ENCODE results near the gene SCGB1C2. TPM values are rescaled to one million over a fixed set of nuclear protein-coding genes. Genes with fewer than 3 reads are reported as not detected.
"Not testable (repeated sequence)": the region's sequence is repeated elsewhere in the genome, so short reads cannot be mapped to it uniquely, and the experiment has no call there.

Gene SCGB1C2
- not detected for total RNA-seq
- long read RNA-seq, donor 1: 0 reads
- long read RNA-seq, donor 2: 0 reads

- intact Hi-C loops (cut with DNase I); DNase-seq (ENCODE audit: low spot score): not testable (repeated sequence)
Measured at GRCh38 chr17:137166-137807, at the start of gene SCGB1C2. Gene SCGB1C2, plus strand, starts transcription at chr17:137569. Its CDS starts 22 bp downstream, at chr17:137591.

GRCh38 chr17:113111-113510, 24.3 kb upstream of the SCGB1C2 start:
- DNase-seq (ENCODE audit: low spot score); intact Hi-C loops (cut with DNase I): not testable (repeated sequence)

GRCh38 chr17:118339-118917, 18.9 kb upstream of the SCGB1C2 start:
- intact Hi-C loops (cut with DNase I); DNase-seq (ENCODE audit: low spot score): not testable (repeated sequence)

- DNase-seq (ENCODE audit: low spot score): peak; percentile 75
- intact Hi-C loops (cut with DNase I): not testable (repeated sequence)
Measured at GRCh38 chr17:133932-134331, 3.4 kb upstream of the SCGB1C2 start.

- peak; percentile 72 for DNase-seq (ENCODE audit: low spot score)
Measured at GRCh38 chr17:134332-134785, 3.0 kb upstream of the SCGB1C2 start.

GRCh38 chr17:135022-135421, 2.3 kb upstream of the SCGB1C2 start:
- DNase-seq (ENCODE audit: low spot score): not testable (repeated sequence)

More at GRCh38 chr17:134332-134785, 3.0 kb upstream of the SCGB1C2 start:
- intact Hi-C loops (cut with DNase I): not testable (repeated sequence)

GRCh38 chr17:135895-136294, 1.5 kb upstream of the SCGB1C2 start:
- intact Hi-C loops (cut with DNase I); DNase-seq (ENCODE audit: low spot score): not testable (repeated sequence)

More at GRCh38 chr17:135022-135421, 2.3 kb upstream of the SCGB1C2 start:
- intact Hi-C loops (cut with DNase I): not testable (repeated sequence)

- peak; percentile 81 for DNase-seq (ENCODE audit: low spot score)
- intact Hi-C loops (cut with DNase I): not testable (repeated sequence)
Measured at GRCh38 chr17:136531-136930, 838 bp upstream of the SCGB1C2 start.

GRCh38 chr17:139401-140205, 2.2 kb downstream of the SCGB1C2 start:
- DNase-seq (ENCODE audit: low spot score): not testable (repeated sequence)

GRCh38 chr17:142102-142661, 4.8 kb downstream of the SCGB1C2 start:
- peak; percentile 64 for DNase-seq (ENCODE audit: low spot score)
- intact Hi-C loops (cut with DNase I): loop anchor here in 1 of 2 donors (5.0 kb wide), 1 partner anchor 250 kb away; no protein-coding TSS in a partner anchor

More at GRCh38 chr17:139401-140205, 2.2 kb downstream of the SCGB1C2 start:
- intact Hi-C loops (cut with DNase I): loop anchor here in 1 of 2 donors (5.0 kb wide), 1 partner anchor 253 kb away; no protein-coding TSS in a partner anchor

- DNase-seq (ENCODE audit: low spot score): no peak
- intact Hi-C loops (cut with DNase I): loop anchor here in 1 of 2 donors (5.0 kb wide), 1 partner anchor 249 kb away; no protein-coding TSS in a partner anchor
Measured at GRCh38 chr17:142876-143784, 5.8 kb downstream of the SCGB1C2 start.

GRCh38 chr17:143785-144281, 6.5 kb downstream of the SCGB1C2 start:
- peak; percentile 95 for DNase-seq (ENCODE audit: low spot score)
- intact Hi-C loops (cut with DNase I): loop anchor here in 1 of 2 donors (5.0 kb wide), 1 partner anchor 248 kb away; no protein-coding TSS in a partner anchor

GRCh38 chr17:144936-145670, 7.7 kb downstream of the SCGB1C2 start:
- intact Hi-C loops (cut with DNase I): loop anchor here (5.0 kb wide), 3 partner anchors 242 to 777 kb away; no protein-coding TSS in a partner anchor
- peak; percentile 44 for DNase-seq (ENCODE audit: low spot score)

- intact Hi-C loops (cut with DNase I): loop anchor here in 1 of 2 donors (5.0 kb wide), 2 partner anchors 241 to 776 kb away; no protein-coding TSS in a partner anchor
- peak; percentile 72 for DNase-seq (ENCODE audit: low spot score)
Measured at GRCh38 chr17:145671-146541, 8.5 kb downstream of the SCGB1C2 start.

- intact Hi-C loops (cut with DNase I): loop anchor here in 1 of 2 donors (5.0 kb wide), 2 partner anchors 241 to 776 kb away; no protein-coding TSS in a partner anchor
- no peak for DNase-seq (ENCODE audit: low spot score)
Measured at GRCh38 chr17:146546-146945, 9.2 kb downstream of the SCGB1C2 start.
